Measurements from ENCODE around the gene UBL7. TPM values are rescaled to one million over a fixed set of nuclear protein-coding genes. Genes with fewer than 3 reads are reported as not detected.

Gene UBL7
- total RNA-seq, 1 experiment from 2014 or later: 47.5 TPM

- no peak overlapping the region for H4K5ac ChIP-seq (ENCODE audit: insufficient read length, low read depth, low read length)
- no peak overlapping the region for H3K9ac ChIP-seq (ENCODE audit: extremely low read depth, insufficient read length, low read length)
- Mint-ChIP-seq H3K27me3 (ENCODE audit: low read depth) (no peaks in the 10 kb centered on the region; the same call in 1 of the 2 replicates), H3K4me3 (no peak overlapping the region), H3K27ac (peak overlapping the region in 1 of 3 experiments; percentile 25; a peak in 1 of 7 replicates), H3K36me3 (ENCODE audit: insufficient read depth in 1 of 3, low read depth in 3 of 3) (no peaks in the 10 kb centered on the region), H3K4me1 (peaks cover 19 to 40% of the 10 kb centered on the region in 2 experiments), H3K9me3 (no peaks in the 10 kb centered on the region)
- no peak overlapping the region for H3K4me2 ChIP-seq (ENCODE audit: insufficient read depth, insufficient read length, low read length)
- no peaks in the 10 kb centered on the region for H3K23me2 ChIP-seq (ENCODE audit: insufficient read length, low read depth, low read length, poor library complexity, severe bottlenecking)
- H3K9me3 ChIP-seq (ENCODE audit: control insufficient read depth, low read depth, low read length): no peaks in the 10 kb centered on the region
- no peak overlapping the region for H2AFZ ChIP-seq (ENCODE audit: low read length)
- no peak overlapping the region for H2AK5ac ChIP-seq (ENCODE audit: insufficient read length, low read length)
- no peak overlapping the region for H3K56ac ChIP-seq (ENCODE audit: insufficient read length, low read depth, low read length)
- H2BK20ac ChIP-seq (ENCODE audit: low read depth, low read length, poor library complexity, severe bottlenecking): no peak overlapping the region
- no peak for TF ChIP-seq CTCF (conservative IDR thresholded peaks at IDR 0.05)
- no peak for DNase-seq
- H3K14ac ChIP-seq (ENCODE audit: insufficient read depth, low read length): no peak overlapping the region
- H3K27me3 ChIP-seq (ENCODE audit: insufficient read depth, low read length): no peaks in the 10 kb centered on the region
- no peaks in the 10 kb centered on the region for H3K79me1 ChIP-seq (ENCODE audit: insufficient read depth, low read depth, low read length, poor library complexity, severe bottlenecking)
- peaks cover 5% of the 10 kb centered on the region; the same call in 1 of the 2 replicates for H3K4me1 ChIP-seq (ENCODE audit: insufficient read depth, low read length)
- H2BK12ac ChIP-seq (ENCODE audit: insufficient read length, low read depth, low read length): no peak overlapping the region
- H4K91ac ChIP-seq (ENCODE audit: insufficient read length, low read depth, low read length): no peak overlapping the region
- H2BK5ac ChIP-seq (ENCODE audit: insufficient read length, low read length): no peak overlapping the region
- no peak overlapping the region for H4K8ac ChIP-seq (replicated peaks; ENCODE audit: insufficient read length, low read depth, low read length)
- no CpG with 5 or more reads among the region's 10 CpGs for WGBS (ENCODE audit: extremely low coverage, insufficient read length, low lambda C conversion rate)
- H3K18ac ChIP-seq (ENCODE audit: insufficient read length, low read depth, low read length): no peak overlapping the region
- no peak overlapping the region for H3K23ac ChIP-seq (ENCODE audit: insufficient read length, low read depth, low read length)
- H4K20me1 ChIP-seq (ENCODE audit: control insufficient read depth, insufficient read depth, insufficient read length): no peaks in the 10 kb centered on the region
- H3K4ac ChIP-seq (ENCODE audit: low read depth, low read length): no peak overlapping the region
- H3K27ac ChIP-seq (ENCODE audit: insufficient read length, low read depth, low read length): no peak overlapping the region
- H2BK120ac ChIP-seq (ENCODE audit: low read depth, low read length, poor library complexity, severe bottlenecking): no peak overlapping the region
- no peaks in the 10 kb centered on the region for H3K79me2 ChIP-seq (ENCODE audit: insufficient read depth, low read length)
- H3T11ph ChIP-seq (ENCODE audit: low read length): no peak overlapping the region
- H2BK15ac ChIP-seq (ENCODE audit: low read depth, low read length): no peak overlapping the region
Observed at GRCh38 chr15:74403588-74403919, 57.4 kb downstream of the UBL7 start.

Measured in H9 (cell line).